Heart left ventricle (tissue), 16 donors: ENCODE results near the gene VEZT. TPM values are rescaled to one million over a fixed set of nuclear protein-coding genes. Genes with fewer than 3 reads are reported as not detected.

Experiments used
- ATAC-seq, 4 donors: fragments of 200-7000 bp; cut with Tn5 transposase; one replicate each; pipeline ENCODE4 v1.9.1; 2020 to 2022; ENCODE audit warnings: moderate library complexity in 4 of 4, mild to moderate bottlenecking in 3 of 4, moderate number of reproducible peaks in 1 of 4
- DNase-seq, 5 donors: peaks; one replicate each; pipeline ENCODE4 v3.0.0-alpha.2; 2020
- H3K27ac ChIP-seq, 12 donors: fragments of 200-600 bp; sonication (generic) in 4 of 12; one replicate each; pipeline versions ENCODE4 v1.5.0 to v1.8.0; 2016 to 2022; ENCODE audit warnings: mild to moderate bottlenecking in 2 of 12
- H3K27me3 ChIP-seq, 9 donors: fragments of 200-600 bp; sonication (generic) in 2 of 9; one replicate each; pipeline versions ENCODE4 v1.5.1 to v1.8.0; 2016 to 2022; ENCODE audit warnings: mild to moderate bottlenecking in 3 of 9
- H3K36me3 ChIP-seq, 9 donors: fragments of 200-600 bp; sonication (generic) in 2 of 9; one replicate each; pipeline versions ENCODE4 v1.5.0 to v1.8.0; 2018 to 2022; ENCODE audit warnings: mild to moderate bottlenecking in 2 of 9
- H3K4me1 ChIP-seq, 12 donors: fragments of 200-600 bp; sonication (generic) in 4 of 12; one replicate each; pipeline versions ENCODE4 v1.5.0 to v1.8.0; 2016 to 2022; ENCODE audit warnings: mild to moderate bottlenecking in 3 of 12
- H3K4me3 ChIP-seq, 12 donors: fragments of 200-600 bp; sonication (generic) in 4 of 12; one replicate each; pipeline versions ENCODE4 v1.5.0 to v1.8.0; 2017 to 2022; ENCODE audit warnings: mild to moderate bottlenecking in 9 of 12, moderate library complexity in 4 of 12
- H3K9me3 ChIP-seq, 12 donors: fragments of 200-600 bp; sonication (generic) in 4 of 12; one replicate each; pipeline versions ENCODE4 v1.5.0 to v1.8.0; 2016 to 2022; ENCODE audit warnings: mild to moderate bottlenecking in 1 of 12
- CTCF ChIP-seq, 12 donors: fragments of 200-600 bp; sonication (generic) in 4 of 12; IDR thresholded peaks; one replicate each; pipeline versions ENCODE4 v1.5.0 to v1.8.0; 2018 to 2022; ENCODE audit warnings: antibody characterized with exemption in 12 of 12, mild to moderate bottlenecking in 5 of 12
- POLR2A ChIP-seq, 2 donors: fragments of 450-650 bp; IDR thresholded peaks; one replicate each; pipeline ENCODE4 v1.6.1; 2017; ENCODE audit warnings: antibody characterized with exemption in 2 of 2, mild to moderate bottlenecking in 2 of 2, moderate library complexity in 2 of 2
- WGBS, 4 donors: extraction: QIAGEN DNeasy Blood & Tissue Kit in 2 of 4; methylation state at CpG; one replicate each; pipeline versions ENCODE4 v1.1.5 to v1.1.7; 2013 to 2018; 5-methylcytosine and 5-hydroxymethylcytosine counted together
- intact Hi-C, 10 donors: fragments of 100-400 bp; cut with DNase I; formaldehyde crosslinking; loops; one replicate each; pipeline versions ENCODE4 v1.11.1 to v1.14.2; 2022
- polyA plus RNA-seq, 2 donors: library from polyadenylated mRNA; stranded (reverse); fragments of 200-250 nt; gene quantifications; one replicate each; pipeline ENCODE4 v1.2.3, GENCODE V29; 2013
- total RNA-seq, 9 donors: library from RNA; depleted of rRNA in 2 of 9; stranded (reverse); fragments of >200 nt in 2 of 9; fragmentation: NEBNext Ultra II Directional in 3 of 9; extraction: Animal tissue kit (Norgen Biotek cat#: 25700) in 3 of 9; gene quantifications; one replicate each; pipeline versions ENCODE4 v1.1.0 to v1.2.4, GENCODE V29; 2016 to 2023
- donor health status: ischemic (EF 13 %, LVEDD 7.1; RV severe dilation, severe dysfunction).
- donor health status: healthy with polysubstance abuse.
- donor health status: DM: no; HTN: yes; CAD: no.
- donor health status: DM: no; HTN: no; CAD: no.
- donor health status: ischemic (EF 25% LVEDD 6.9; RV normal size, moderate dysfunction).
- donor health status: ischemic (EF 25% LVEDD 5.7; RV mildly dilated, moderate dysfunction).
- donor health status: healthy.
- donor health status: DM: yes; HTN: yes; CAD: no.
- donor health status: ischemic (EF 35%, LVEDD 5.7; RV mildly dilated, moderate dysfunction).
- donor health status: nonischemic (EF 11% LVEDD 7.7; RV severe dilation, severe dysfunction).
- donor health status: DM: yes; HTN: yes; CAD: no.
- donor health status: PGD.
- donor health status: ischemic (EF 29% LVEDD 5.4; RV normal size, mild dysfunction).
- donor health status: nonischemic (EF 23%, LVEDD 6.1; RV moderate dilation, normal function).

Gene VEZT
- total and polyA plus RNA-seq, 11 donors = 14.6 to 89.9 (median 65.2) TPM

GRCh38 chr12:95200128-95200894 lies 17.3 kb upstream of the VEZT start:
- no peaks in the 10 kb centered on the region for H3K36me3 ChIP-seq
- WGBS, 4 donors = 51 to 63% (median 56%) methylated on average over 5 of the region's 5 CpGs
- ATAC-seq = no peak
- H3K27ac ChIP-seq = peak overlapping the region in 10 of 12 donors; percentile 6 to 67 (median 26)
- H3K4me1 ChIP-seq = peaks cover 3 to 53% (median 41%) of the 10 kb centered on the region in 12 donors
- DNase-seq = no peak
- no peaks in the 10 kb centered on the region for H3K27me3 ChIP-seq
- H3K4me3 ChIP-seq = peak overlapping the region in 1 of 12 donors; percentile 9
- no peaks in the 10 kb centered on the region for H3K9me3 ChIP-seq
- TF ChIP-seq CTCF (IDR thresholded peaks at IDR 0.05) = no peak
- TF ChIP-seq POLR2A (IDR thresholded peaks at IDR 0.05) = no peak
- intact Hi-C loops = loop anchor here in 1 of 10 donors (10.0 kb wide), 1 partner anchor 66 kb away; no protein-coding TSS in a partner anchor

GRCh38 chr12:95201056-95201670 lies 16.4 kb upstream of the VEZT start:
- H3K4me1 ChIP-seq = peaks cover 3 to 61% (median 49%) of the 10 kb centered on the region in 12 donors
- H3K27ac ChIP-seq = peak overlapping the region in 9 of 12 donors; percentile 6 to 67 (median 20)
- DNase-seq (no peak), ATAC-seq (no peak)
- no peaks in the 10 kb centered on the region for H3K36me3 ChIP-seq
- H3K4me3 ChIP-seq = peak overlapping the region in 1 of 12 donors; percentile 9
- intact Hi-C loops = loop anchor here in 1 of 10 donors (10.0 kb wide), 1 partner anchor 66 kb away; no protein-coding TSS in a partner anchor
- no peaks in the 10 kb centered on the region for H3K9me3 ChIP-seq
- H3K27me3 ChIP-seq = no peaks in the 10 kb centered on the region
- 77 to 83% (median 80%) methylated on average over 4 of the region's 4 CpGs for WGBS, 4 donors
- TF ChIP-seq CTCF (IDR thresholded peaks at IDR 0.05) (no peak), POLR2A (IDR thresholded peaks at IDR 0.05) (no peak)

GRCh38 chr12:95202691-95203486 lies 14.7 kb upstream of the VEZT start:
- H3K4me1 ChIP-seq = peaks cover 3 to 69% (median 49%) of the 10 kb centered on the region in 12 donors
- TF ChIP-seq CTCF (IDR thresholded peaks at IDR 0.05) (no peak), POLR2A (IDR thresholded peaks at IDR 0.05) (no peak)
- peak overlapping the region in 11 of 12 donors; percentile 35 to 90 (median 59) for H3K27ac ChIP-seq
- peak overlapping the region in 2 of 12 donors; percentile 4 to 9 for H3K4me3 ChIP-seq
- no peaks in the 10 kb centered on the region for H3K27me3 ChIP-seq
- no peak for DNase-seq
- WGBS, 4 donors = 30 to 39% (median 35%) methylated on average over 3 of the region's 3 CpGs
- ATAC-seq = peak in 1 of 4 donors; percentile 29
- intact Hi-C loops = loop anchor here in 1 of 10 donors (10.0 kb wide), 1 partner anchor 68 kb away; no protein-coding TSS in a partner anchor
- H3K36me3 ChIP-seq = peaks cover 0 to 1% (median 0%) of the 10 kb centered on the region in 9 donors
- no peaks in the 10 kb centered on the region for H3K9me3 ChIP-seq
